ENCODE results near the gene CREBBP. TPM values are rescaled to one million over a fixed set of nuclear protein-coding genes. Genes with fewer than 3 reads are reported as not detected.

Gene CREBBP
- total RNA-seq, 1 experiment from 2014 or later = 79.1 TPM

DNA sequence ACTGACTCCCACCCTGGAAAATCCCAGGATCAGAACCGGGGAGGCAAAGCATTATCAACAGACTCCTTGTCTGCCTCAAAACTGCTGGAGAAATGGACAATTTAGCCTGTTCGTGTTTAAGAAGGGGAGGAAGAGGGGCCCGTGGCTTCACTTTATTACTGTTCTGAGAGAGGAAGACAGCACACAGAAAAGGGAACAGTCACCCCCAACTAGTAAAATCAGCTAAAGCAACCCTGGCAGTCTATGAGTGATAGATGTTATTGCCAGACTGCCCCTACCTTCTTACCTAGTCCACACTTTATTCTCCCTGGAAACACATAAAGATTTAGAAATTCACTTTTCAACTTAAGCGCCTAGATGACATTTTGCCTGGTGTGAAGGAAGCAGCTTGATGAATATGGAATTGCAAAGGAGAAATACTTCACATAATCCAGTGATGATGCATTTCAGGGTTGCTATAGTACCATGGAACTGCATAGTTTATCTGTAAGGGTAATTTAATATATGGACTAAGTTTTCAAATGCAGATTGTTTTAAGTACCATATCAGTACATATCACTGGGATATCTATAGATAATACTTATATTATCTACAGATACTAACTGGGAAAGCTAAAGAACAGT is 126.3 kb downstream of the CREBBP start:
- H3K27me3 ChIP-seq (ENCODE audit: insufficient read depth, low read length) = no peaks in the 10 kb centered on the region
- H2AK5ac ChIP-seq (ENCODE audit: insufficient read length, low read length) = no peak overlapping the region
- H3K4me2 ChIP-seq (ENCODE audit: insufficient read depth, insufficient read length, low read length) = no peak overlapping the region
- H3K4me1 ChIP-seq (ENCODE audit: insufficient read depth, low read length) = no peaks in the 10 kb centered on the region
- H3K14ac ChIP-seq (ENCODE audit: insufficient read depth, low read length) = no peak overlapping the region
- H3K4ac ChIP-seq (ENCODE audit: low read depth, low read length) = no peak overlapping the region
- no peaks in the 10 kb centered on the region for H3K79me1 ChIP-seq (ENCODE audit: insufficient read depth, low read depth, low read length, poor library complexity, severe bottlenecking)
- no peak overlapping the region for H2AFZ ChIP-seq (ENCODE audit: low read length)
- no peak overlapping the region for H2BK12ac ChIP-seq (ENCODE audit: insufficient read length, low read depth, low read length)
- no peak overlapping the region for H3K23ac ChIP-seq (ENCODE audit: insufficient read length, low read depth, low read length)
- no peaks in the 10 kb centered on the region for H3K9me3 ChIP-seq (ENCODE audit: control insufficient read depth, low read depth, low read length)
- no peak overlapping the region for H2BK15ac ChIP-seq (ENCODE audit: low read depth, low read length)
- no peak overlapping the region for H2BK20ac ChIP-seq (ENCODE audit: low read depth, low read length, poor library complexity, severe bottlenecking)
- TF ChIP-seq, protein P1, sequence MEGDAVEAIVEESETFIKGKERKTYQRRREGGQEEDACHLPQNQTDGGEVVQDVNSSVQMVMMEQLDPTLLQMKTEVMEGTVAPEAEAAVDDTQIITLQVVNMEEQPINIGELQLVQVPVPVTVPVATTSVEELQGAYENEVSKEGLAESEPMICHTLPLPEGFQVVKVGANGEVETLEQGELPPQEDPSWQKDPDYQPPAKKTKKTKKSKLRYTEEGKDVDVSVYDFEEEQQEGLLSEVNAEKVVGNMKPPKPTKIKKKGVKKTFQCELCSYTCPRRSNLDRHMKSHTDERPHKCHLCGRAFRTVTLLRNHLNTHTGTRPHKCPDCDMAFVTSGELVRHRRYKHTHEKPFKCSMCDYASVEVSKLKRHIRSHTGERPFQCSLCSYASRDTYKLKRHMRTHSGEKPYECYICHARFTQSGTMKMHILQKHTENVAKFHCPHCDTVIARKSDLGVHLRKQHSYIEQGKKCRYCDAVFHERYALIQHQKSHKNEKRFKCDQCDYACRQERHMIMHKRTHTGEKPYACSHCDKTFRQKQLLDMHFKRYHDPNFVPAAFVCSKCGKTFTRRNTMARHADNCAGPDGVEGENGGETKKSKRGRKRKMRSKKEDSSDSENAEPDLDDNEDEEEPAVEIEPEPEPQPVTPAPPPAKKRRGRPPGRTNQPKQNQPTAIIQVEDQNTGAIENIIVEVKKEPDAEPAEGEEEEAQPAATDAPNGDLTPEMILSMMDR (conservative IDR thresholded peaks at IDR 0.05) = no peak
- no peak overlapping the region for H4K8ac ChIP-seq (replicated peaks; ENCODE audit: insufficient read length, low read depth, low read length)
- Mint-ChIP-seq H3K4me1 (no peaks in the 10 kb centered on the region), H3K27me3 (ENCODE audit: low read depth) (no peaks in the 10 kb centered on the region), H3K27ac (peak overlapping the region in 1 of 3 experiments; percentile 37; a peak in 3 of 7 replicates), H3K36me3 (ENCODE audit: insufficient read depth in 1 of 3, low read depth in 3 of 3) (peaks cover 21 to 69% (median 49%) of the 10 kb centered on the region in 3 experiments; a peak in 6 of 7 replicates), H3K4me3 (no peak overlapping the region), H3K9me3 (no peaks in the 10 kb centered on the region)
- H3K9ac ChIP-seq (ENCODE audit: extremely low read depth, insufficient read length, low read length) = no peak overlapping the region
- H3K23me2 ChIP-seq (ENCODE audit: insufficient read length, low read depth, low read length, poor library complexity, severe bottlenecking) = no peaks in the 10 kb centered on the region
- H3T11ph ChIP-seq (ENCODE audit: low read length) = no peak overlapping the region
- no peak overlapping the region for H2BK120ac ChIP-seq (ENCODE audit: low read depth, low read length, poor library complexity, severe bottlenecking)
- H2BK5ac ChIP-seq (ENCODE audit: insufficient read length, low read length) = no peak overlapping the region
- H4K91ac ChIP-seq (ENCODE audit: insufficient read length, low read depth, low read length) = no peak overlapping the region
- H3K79me2 ChIP-seq (ENCODE audit: insufficient read depth, low read length) = no peaks in the 10 kb centered on the region
- H3K27ac ChIP-seq (ENCODE audit: insufficient read length, low read depth, low read length) = no peak overlapping the region
- WGBS (ENCODE audit: extremely low coverage, insufficient read length, low lambda C conversion rate) = no CpG with 5 or more reads among the region's 4 CpGs
- no peaks in the 10 kb centered on the region for H4K20me1 ChIP-seq (ENCODE audit: control insufficient read depth, insufficient read depth, insufficient read length)
- DNase-seq = no peak
- no peak overlapping the region for H4K5ac ChIP-seq (ENCODE audit: insufficient read length, low read depth, low read length)
- H3K56ac ChIP-seq (ENCODE audit: insufficient read length, low read depth, low read length) = no peak overlapping the region
- H3K18ac ChIP-seq (ENCODE audit: insufficient read length, low read depth, low read length) = no peak overlapping the region

Measured in H9 (cell line).